Umbilical cord (tissue), 2 donors: ENCODE results near the gene PDXK. TPM values are rescaled to one million over a fixed set of nuclear protein-coding genes. Genes with fewer than 3 reads are reported as not detected.
"Not testable (repeated sequence)": the region's sequence is repeated elsewhere in the genome, so short reads cannot be mapped to it uniquely, and the experiment has no call there.

Experiments
- DNase-seq: peaks from one replicate; pipeline ENCODE4 v3.0.0-alpha.2; 2015; ENCODE audit warnings: low spot score
- total RNA-seq: library from RNA; depleted of rRNA; stranded (reverse); fragments of >200 nt; gene quantifications from one replicate; pipeline ENCODE4 v1.2.3, GENCODE V29; 2014; ENCODE audit warnings: low replicate concordance; ENCODE audit not compliant: insufficient read depth

PDXK gene
- total RNA-seq, result 34.2 TPM

GRCh38 chr21:43718872-43719747 is at the start of gene PDXK:
Gene PDXK, plus strand, starts transcription at chr21:43719129. Its CDS starts 166 bp downstream, at chr21:43719295.
- peak; percentile 91 for DNase-seq

GRCh38 chr21:43669828-43670605 is 48.9 kb upstream of the PDXK start:
- DNase-seq, result no peak

- no peak for DNase-seq
These were observed 43.1 kb upstream of the PDXK start for GRCh38 chr21:43675871-43676270.

- DNase-seq, result no peak
These were observed 42.5 kb upstream of the PDXK start for GRCh38 chr21:43676391-43676790.

GRCh38 chr21:43679951-43680350 is 39.0 kb upstream of the PDXK start:
- no peak for DNase-seq

GRCh38 chr21:43680421-43680820 is 38.5 kb upstream of the PDXK start:
- not testable (repeated sequence) for DNase-seq

GRCh38 chr21:43681650-43682049 is 37.3 kb upstream of the PDXK start:
- DNase-seq, result no peak

GRCh38 chr21:43684424-43684823 is 34.5 kb upstream of the PDXK start:
- no peak for DNase-seq

GRCh38 chr21:43686811-43687565 is 31.9 kb upstream of the PDXK start:
- no peak for DNase-seq

GRCh38 chr21:43687566-43688399 is 31.1 kb upstream of the PDXK start:
- DNase-seq, result no peak

GRCh38 chr21:43688906-43689305 is 30.0 kb upstream of the PDXK start:
- DNase-seq, result no peak

- DNase-seq, result no peak
These were observed 29.2 kb upstream of the PDXK start for GRCh38 chr21:43689556-43690337.

- no peak for DNase-seq
These were observed 28.6 kb upstream of the PDXK start for GRCh38 chr21:43690346-43690745.

GRCh38 chr21:43691086-43691795 is 27.7 kb upstream of the PDXK start:
- DNase-seq, result no peak

- no peak for DNase-seq
These were observed 27.1 kb upstream of the PDXK start for GRCh38 chr21:43691801-43692200.

GRCh38 chr21:43692949-43693348 is 26.0 kb upstream of the PDXK start:
- no peak for DNase-seq

GRCh38 chr21:43693981-43694380 is 24.9 kb upstream of the PDXK start:
- no peak for DNase-seq

GRCh38 chr21:43694437-43695079 is 24.4 kb upstream of the PDXK start:
- DNase-seq, result no peak

GRCh38 chr21:43696214-43696613 is 22.7 kb upstream of the PDXK start:
- no peak for DNase-seq
